HG03280 (cell line): Measurements from ENCODE around the gene MGARP.
A peak's percentile ranks its signal among the peaks of the same experiment; 100 is the strongest.
"Not testable (repeated sequence)": the region's sequence is repeated elsewhere in the genome, so short reads cannot be mapped to it uniquely, and the experiment has no call there.

Source experiments
- ATAC-seq: cut with Tn5 transposase; IDR thresholded peaks from one replicate; pipeline ENCODE4 v1.9.1; 2021; ENCODE audit warnings: mild to moderate bottlenecking, moderate library complexity; ENCODE audit not compliant: unreplicated experiment

Gene MGARP

GRCh38 chr4:139279760-139280620, at the start of gene MGARP:
MGARP (minus strand) TSS chr4:139280225; CDS start chr4:139280158, 67 bp downstream.
- ATAC-seq = no peak

- ATAC-seq = no peak
These were observed 49.7 kb upstream of the MGARP start for GRCh38 chr4:139329665-139330200.

GRCh38 chr4:139324620-139325019, 44.6 kb upstream of the MGARP start:
- no peak for ATAC-seq

GRCh38 chr4:139322541-139322940, 42.5 kb upstream of the MGARP start:
- ATAC-seq = not testable (repeated sequence)

- ATAC-seq = not testable (repeated sequence)
These were observed 42.0 kb upstream of the MGARP start for GRCh38 chr4:139322070-139322469.

- no peak for ATAC-seq
These were observed 39.5 kb upstream of the MGARP start for GRCh38 chr4:139319571-139319970.

GRCh38 chr4:139317635-139318034, 37.6 kb upstream of the MGARP start:
- ATAC-seq = no peak

- ATAC-seq = no peak
These were observed 36.7 kb upstream of the MGARP start for GRCh38 chr4:139316733-139317132.

GRCh38 chr4:139315221-139315675, 35.2 kb upstream of the MGARP start:
- peak; percentile 82 for ATAC-seq

GRCh38 chr4:139314047-139314800, 34.2 kb upstream of the MGARP start:
- no peak for ATAC-seq

GRCh38 chr4:139313414-139313813, 33.4 kb upstream of the MGARP start:
- ATAC-seq = not testable (repeated sequence)

GRCh38 chr4:139312552-139313332, 32.7 kb upstream of the MGARP start:
- ATAC-seq = no peak

GRCh38 chr4:139311909-139312308, 31.9 kb upstream of the MGARP start:
- ATAC-seq = no peak

GRCh38 chr4:139304920-139305319, 24.9 kb upstream of the MGARP start:
- ATAC-seq = no peak

- peak; percentile 39 for ATAC-seq
These were observed 22.0 kb upstream of the MGARP start, which contains the start of gene NDUFC1 for GRCh38 chr4:139301821-139302611. NDUFC1 (minus strand) TSS chr4:139302477; CDS start chr4:139295798, 6,679 bp downstream.

GRCh38 chr4:139301113-139301820, 21.2 kb upstream of the MGARP start, which contains the start of gene NAA15:
NAA15 (plus strand) TSS chr4:139301505; CDS start chr4:139301778, 273 bp downstream.
- ATAC-seq = peak; percentile 81

- ATAC-seq = peak; percentile 0
These were observed 20.5 kb upstream of the MGARP start for GRCh38 chr4:139300431-139301112.

GRCh38 chr4:139299536-139299935, 19.5 kb upstream of the MGARP start:
- no peak for ATAC-seq
